ENCODE measurements around the gene ARAP1.

DNA sequence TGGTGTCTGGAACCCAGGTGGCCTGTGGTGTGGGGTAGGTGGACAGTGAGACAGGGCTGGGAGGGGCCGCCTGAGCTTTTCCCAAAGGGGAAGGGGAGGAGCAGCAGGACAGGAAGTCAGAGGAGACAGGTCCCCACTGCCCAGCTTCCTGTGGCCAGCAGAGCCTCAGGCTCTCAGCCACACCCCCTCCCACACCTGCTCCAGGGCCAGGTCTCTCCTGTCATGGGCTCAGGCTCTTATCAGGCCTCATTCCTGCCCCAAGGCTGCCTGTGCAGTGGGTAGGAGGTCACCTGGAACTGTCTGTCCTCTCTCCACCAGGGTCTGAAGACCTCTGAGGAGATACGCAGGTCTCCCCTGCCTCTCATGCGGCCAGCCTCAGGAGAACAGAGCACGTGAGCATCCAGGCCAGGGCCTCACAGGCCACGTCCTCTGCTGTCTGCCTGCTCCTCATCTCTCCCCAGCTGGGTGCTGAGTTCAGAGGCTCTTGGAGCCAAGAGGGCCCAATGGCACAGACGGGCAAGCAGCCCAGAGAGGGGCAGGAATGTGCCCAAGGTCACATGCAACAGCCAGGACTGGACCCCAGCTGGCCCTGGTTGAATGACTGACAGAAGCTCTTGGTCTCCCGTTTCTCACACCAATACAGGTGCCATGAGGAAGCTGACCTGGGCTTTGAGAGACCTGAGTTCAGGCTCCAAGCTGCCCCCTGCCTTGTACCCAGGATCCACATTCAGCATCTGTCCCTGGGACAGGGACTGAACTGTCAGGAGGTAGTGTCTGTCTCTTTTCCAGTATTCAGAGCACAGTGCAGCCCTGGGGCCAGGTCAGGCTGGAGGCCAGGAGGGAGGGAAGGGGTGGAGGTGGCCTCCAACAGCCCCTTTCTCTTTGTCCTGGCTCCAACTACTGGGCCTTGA lies 24.9 kb upstream of the ARAP1 start:
- TF ChIP-seq, protein P1, sequence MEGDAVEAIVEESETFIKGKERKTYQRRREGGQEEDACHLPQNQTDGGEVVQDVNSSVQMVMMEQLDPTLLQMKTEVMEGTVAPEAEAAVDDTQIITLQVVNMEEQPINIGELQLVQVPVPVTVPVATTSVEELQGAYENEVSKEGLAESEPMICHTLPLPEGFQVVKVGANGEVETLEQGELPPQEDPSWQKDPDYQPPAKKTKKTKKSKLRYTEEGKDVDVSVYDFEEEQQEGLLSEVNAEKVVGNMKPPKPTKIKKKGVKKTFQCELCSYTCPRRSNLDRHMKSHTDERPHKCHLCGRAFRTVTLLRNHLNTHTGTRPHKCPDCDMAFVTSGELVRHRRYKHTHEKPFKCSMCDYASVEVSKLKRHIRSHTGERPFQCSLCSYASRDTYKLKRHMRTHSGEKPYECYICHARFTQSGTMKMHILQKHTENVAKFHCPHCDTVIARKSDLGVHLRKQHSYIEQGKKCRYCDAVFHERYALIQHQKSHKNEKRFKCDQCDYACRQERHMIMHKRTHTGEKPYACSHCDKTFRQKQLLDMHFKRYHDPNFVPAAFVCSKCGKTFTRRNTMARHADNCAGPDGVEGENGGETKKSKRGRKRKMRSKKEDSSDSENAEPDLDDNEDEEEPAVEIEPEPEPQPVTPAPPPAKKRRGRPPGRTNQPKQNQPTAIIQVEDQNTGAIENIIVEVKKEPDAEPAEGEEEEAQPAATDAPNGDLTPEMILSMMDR (IDR thresholded peaks at IDR 0.05) = no peak
- TF ChIP-seq POLR2A (IDR thresholded peaks at IDR 0.05) = no peak

Data from Peyer's patch (tissue), 4 donors.